HT-29 (cell line): ENCODE results near the gene IQSEC1. TPM values are rescaled to one million over a fixed set of nuclear protein-coding genes. Genes with fewer than 3 reads are reported as not detected.

Source experiments
- DNase-seq: peaks from one replicate; pipeline ENCODE4 v3.0.0-alpha.2; 2015; ENCODE audit warnings: low spot score
- total RNA-seq: library from RNA; depleted of rRNA; stranded (reverse); fragments of >200 nt; shearing (Covaris generic); gene quantifications from 2 replicates; pipeline ENCODE4 v1.2.3, GENCODE V29; 2014

The IQSEC1 gene
- total RNA-seq, 1 experiment from 2014 or later: 4.8 TPM

- DNase-seq: no peak
Measured at GRCh38 chr3:13002398-13003124, 70.7 kb downstream of the IQSEC1 start.

GRCh38 chr3:12999147-13000140 is 73.8 kb downstream of the IQSEC1 start:
- DNase-seq: peak; percentile 81

- DNase-seq: no peak
Measured at GRCh38 chr3:12998648-12999047, 74.6 kb downstream of the IQSEC1 start.

GRCh38 chr3:12997387-12997786 is 75.8 kb downstream of the IQSEC1 start:
- no peak for DNase-seq

GRCh38 chr3:12996181-12996506 is 77.1 kb downstream of the IQSEC1 start:
- no peak for DNase-seq

GRCh38 chr3:12995389-12996180 is 77.6 kb downstream of the IQSEC1 start:
- DNase-seq: no peak

- peak; percentile 83 for DNase-seq
Measured at GRCh38 chr3:12994607-12995388, 78.4 kb downstream of the IQSEC1 start.

- DNase-seq: no peak
Measured at GRCh38 chr3:12994357-12994606, 78.9 kb downstream of the IQSEC1 start.

- DNase-seq: peak; percentile 22
Measured at GRCh38 chr3:12993517-12994356, 79.5 kb downstream of the IQSEC1 start.

GRCh38 chr3:12992629-12993516 is 80.4 kb downstream of the IQSEC1 start:
- DNase-seq: no peak

- DNase-seq: no peak
Measured at GRCh38 chr3:12991861-12992281, 81.4 kb downstream of the IQSEC1 start.

GRCh38 chr3:12991481-12991837 is 81.8 kb downstream of the IQSEC1 start:
- DNase-seq: no peak

GRCh38 chr3:12990781-12991480 is 82.3 kb downstream of the IQSEC1 start:
- no peak for DNase-seq

GRCh38 chr3:12990306-12990705 is 82.9 kb downstream of the IQSEC1 start:
- no peak for DNase-seq

- no peak for DNase-seq
Measured at GRCh38 chr3:12988728-12989454, 84.3 kb downstream of the IQSEC1 start.

- DNase-seq: no peak
Measured at GRCh38 chr3:12987602-12988001, 85.6 kb downstream of the IQSEC1 start.

- no peak for DNase-seq
Measured at GRCh38 chr3:12986986-12987385, 86.2 kb downstream of the IQSEC1 start.

GRCh38 chr3:12986521-12986920 is 86.7 kb downstream of the IQSEC1 start:
- no peak for DNase-seq
